Endometrial microvascular endothelial cells (primary cell): ENCODE data around the gene DSCAML1. TPM values are rescaled to one million over a fixed set of nuclear protein-coding genes. Genes with fewer than 3 reads are reported as not detected.

ENCODE experiments used
- in situ Hi-C: cut with HindIII; loops from 2 replicates; pipeline ENCODE4 v1.10.0; 2017; ENCODE audit warnings: low sequenced_read_pairs, low pct_unique_long_range_greater_than_20kb; ENCODE audit errors: inconsistent ontology term
- total RNA-seq: library from RNA; depleted of rRNA; stranded (reverse); fragments of >200 nt; gene quantifications from one replicate; pipeline ENCODE4 v1.2.3, GENCODE V29; 2015; ENCODE audit errors: inconsistent ontology term

DSCAML1 gene
- total RNA-seq, 1 donor from 2014 or later: not detected

DNA sequence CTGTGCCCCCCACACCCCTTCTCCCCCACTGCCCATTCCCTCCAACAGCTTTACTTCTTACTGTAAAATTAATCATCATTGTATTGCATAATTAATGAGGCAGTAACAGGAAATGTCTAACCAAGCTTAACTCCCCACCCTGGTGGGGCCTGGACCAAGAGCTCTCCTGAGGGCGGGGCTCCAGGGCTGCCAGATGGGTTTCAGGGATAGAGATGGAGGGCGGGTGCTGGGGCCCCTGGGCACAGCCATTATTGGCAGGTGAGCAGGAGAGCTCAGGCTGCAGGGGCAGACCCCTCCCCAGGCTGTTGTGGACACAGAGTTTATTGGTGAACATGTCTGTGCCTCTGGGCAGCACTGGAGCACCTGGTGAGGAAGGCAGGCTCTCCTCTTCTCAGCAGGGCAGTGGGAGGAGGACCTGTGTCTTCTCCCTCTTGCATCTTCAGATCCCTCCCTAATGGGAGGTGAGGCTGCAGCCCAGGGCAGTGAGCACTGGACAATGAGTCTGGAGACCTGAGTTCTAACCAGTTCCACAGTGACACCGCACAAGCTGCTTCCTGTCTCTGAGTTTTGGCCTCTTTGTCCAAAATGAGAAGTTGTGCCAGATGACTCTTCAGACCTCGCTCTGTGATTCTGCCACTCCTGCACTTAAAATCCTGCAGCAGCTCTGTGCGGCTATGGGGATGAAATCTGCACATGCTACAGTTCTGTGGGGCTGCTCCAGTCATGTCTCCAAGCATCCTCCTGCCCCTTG is 236.1 kb downstream of the DSCAML1 start:
- in situ Hi-C loops: no loop called here

GRCh38 chr11:117559698-117560097 is 237.3 kb downstream of the DSCAML1 start:
- in situ Hi-C loops: no loop called here

- in situ Hi-C loops: no loop called here
Measured at GRCh38 chr11:117557361-117557760, 239.7 kb downstream of the DSCAML1 start.

DNA sequence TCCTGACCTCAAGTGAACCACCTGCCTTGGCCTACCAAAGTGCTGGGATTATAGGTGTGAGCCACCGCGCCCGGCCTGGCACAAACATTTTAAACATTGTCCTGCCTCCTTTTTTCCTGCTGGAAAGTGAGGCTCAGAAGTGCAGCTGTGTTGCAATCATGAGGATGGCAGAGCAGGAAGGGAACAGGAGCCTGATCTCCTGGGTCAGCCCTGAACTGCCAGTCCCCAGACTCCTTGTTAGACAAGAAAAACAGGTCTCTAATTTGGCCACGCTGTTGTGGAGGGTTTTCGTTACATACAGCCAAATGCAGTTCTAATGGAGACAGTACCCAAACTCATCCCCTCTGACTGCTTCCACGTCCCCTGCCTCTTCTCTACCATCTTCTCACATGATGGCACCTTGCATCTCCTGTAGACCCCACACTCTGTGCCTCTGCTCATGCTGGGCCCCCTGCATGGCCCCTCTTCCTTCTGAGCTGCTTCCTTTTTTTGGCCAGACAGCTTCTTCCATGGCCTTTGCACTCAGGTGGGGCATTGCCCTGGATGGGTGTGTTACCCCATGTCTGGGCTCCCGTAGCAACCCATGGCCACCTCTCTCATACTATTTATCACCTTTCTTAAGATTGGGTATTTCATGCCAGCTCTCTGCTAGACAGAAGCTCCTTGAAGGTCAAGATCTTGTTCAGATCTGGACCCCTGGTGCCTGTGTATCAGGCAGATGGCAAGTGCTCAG is 242.2 kb downstream of the DSCAML1 start:
- in situ Hi-C loops: no loop called here

DNA sequence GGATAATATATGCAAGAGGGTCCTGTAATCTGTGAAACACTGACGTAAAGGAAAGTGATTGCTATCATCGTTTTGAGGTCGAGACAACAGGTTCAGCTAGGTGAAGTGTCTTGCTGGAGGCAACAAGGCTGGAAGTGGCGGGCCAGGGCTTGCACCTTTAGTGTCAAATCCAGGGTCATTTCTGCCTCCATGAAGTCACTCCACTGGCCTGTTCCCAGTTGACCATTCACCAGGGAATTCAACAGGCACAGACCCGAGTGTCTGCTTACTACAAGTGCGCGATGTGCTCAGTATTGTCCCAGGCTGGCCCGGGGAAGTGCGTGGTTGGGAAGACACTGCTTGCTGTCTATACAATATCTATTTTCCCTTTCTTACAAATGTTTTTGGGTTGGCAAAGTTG is 244.4 kb downstream of the DSCAML1 start:
- in situ Hi-C loops: no loop called here

DNA sequence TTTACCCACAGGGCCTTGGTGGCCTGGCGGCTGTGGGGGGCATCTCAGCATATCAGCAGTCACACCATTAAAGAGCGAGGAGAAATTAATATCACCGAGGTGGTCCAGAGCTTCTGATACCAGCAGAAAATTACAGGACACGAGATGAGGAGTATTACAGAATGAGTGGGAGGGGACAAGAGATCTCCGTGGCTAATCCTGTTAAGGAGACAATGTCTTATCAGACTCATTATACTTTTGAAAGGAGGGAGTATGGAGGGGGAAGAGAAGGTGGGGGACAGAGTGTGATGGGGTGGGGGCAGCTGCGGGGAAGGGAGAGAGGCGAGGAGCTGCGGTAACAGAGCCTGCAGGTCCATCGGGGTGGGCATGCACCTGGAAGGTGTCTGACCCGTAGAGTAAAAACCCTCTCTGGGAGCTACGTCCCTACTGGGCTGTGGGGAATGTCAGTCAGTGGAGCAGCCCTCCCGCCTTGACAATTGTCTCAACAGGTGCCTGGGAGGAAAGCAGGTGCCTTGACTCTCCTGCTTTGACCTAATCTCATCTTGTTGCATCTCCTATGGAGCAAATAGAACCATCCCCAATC is 245.2 kb downstream of the DSCAML1 start:
- in situ Hi-C loops: no loop called here

DNA sequence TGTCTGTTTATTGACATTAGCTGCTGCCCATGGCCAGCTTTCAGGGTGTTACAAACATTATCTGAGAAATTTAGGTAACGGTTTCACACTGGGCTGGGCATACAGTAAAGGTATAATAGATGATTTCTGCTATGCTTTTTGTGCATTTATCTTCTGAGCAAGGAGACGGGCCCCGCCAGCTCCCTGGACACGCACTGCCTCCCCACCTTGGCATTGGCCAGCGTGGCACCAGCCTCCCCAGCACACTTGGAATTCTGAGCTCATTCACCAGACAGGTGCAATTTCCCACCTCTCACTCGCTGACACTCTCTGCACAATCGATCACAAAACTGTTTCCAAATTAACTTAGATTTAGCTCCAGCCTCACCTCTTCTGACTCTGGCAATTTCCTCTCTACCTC is 246.6 kb downstream of the DSCAML1 start:
- in situ Hi-C loops: no loop called here

DNA sequence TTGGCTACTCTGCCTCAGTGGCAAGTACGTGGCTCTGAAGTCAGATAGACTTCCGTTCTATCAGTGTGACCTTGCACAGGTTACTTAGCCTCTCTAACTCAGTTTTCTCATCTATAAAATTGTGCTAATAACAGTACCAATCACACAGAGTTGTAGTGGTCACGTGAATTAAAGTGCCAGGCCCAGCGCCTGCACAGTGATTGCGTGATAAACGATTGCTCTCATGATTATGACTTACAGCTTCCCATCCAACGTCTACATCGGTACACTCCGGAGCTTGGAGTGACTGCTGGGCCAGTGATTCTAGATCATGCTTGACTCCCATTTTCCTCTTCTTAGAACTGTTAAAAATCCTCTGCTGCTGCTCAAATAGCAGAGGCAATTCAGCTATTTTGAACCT is 247.6 kb downstream of the DSCAML1 start:
- in situ Hi-C loops: no loop called here

DNA sequence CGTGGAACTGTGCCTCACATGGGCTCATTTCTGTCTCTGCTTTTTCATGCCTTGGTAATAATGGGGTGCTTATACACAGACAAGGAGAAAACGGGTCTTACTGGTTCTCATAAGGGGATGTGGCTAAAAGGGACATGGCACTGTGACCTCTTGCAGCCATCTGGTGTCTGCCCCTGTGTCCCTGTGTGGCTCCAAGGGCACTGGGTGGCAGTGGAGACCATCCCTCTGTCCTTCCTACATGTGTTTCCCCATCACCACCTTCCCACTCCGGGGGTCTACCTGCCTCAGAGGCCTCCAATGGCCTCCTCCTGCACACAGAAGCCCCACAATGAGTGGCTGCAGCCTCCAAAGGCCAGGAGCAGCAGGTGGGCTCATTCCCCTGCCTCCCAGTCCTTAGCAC is 248.1 kb downstream of the DSCAML1 start:
- in situ Hi-C loops: no loop called here

- in situ Hi-C loops: no loop called here
Measured at GRCh38 chr11:117547946-117548345, 249.1 kb downstream of the DSCAML1 start.

GRCh38 chr11:117547195-117547850 is 249.7 kb downstream of the DSCAML1 start:
- in situ Hi-C loops: no loop called here

DNA sequence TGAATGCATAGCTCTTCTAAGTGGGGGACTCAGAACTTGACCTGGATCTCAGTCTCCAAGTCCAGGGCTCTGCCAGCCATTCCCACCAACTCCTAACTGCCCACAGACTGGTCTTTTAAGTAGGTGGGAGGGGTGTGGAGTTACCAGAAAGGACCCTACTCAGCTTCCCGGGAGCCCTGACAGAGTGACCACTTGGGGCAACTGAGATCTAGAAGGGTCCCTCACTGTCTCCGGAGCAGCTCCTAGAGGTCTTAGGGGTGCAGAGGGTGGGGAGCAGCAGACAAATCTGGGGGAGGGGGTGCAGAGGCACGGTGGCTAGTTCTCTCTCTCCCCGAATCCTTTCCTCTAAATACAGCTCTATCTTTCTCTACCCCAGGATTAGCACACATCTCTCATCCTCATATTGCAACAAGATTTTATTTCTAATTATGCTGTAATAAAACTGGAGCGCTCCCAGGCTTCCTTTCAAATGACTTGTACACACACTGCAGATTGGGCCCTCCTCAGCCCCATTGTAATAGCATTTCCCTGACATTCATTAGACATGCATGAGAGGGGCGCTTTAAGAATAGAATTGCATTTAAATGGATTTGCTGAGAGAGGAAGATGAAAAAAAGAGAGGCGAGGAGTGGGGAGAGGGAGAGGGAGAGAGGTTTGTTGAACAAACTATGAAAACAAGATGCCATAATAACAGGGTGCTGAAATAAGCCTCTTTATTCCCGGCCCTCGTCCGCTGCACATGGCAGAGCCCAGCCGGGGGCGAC is 250.4 kb downstream of the DSCAML1 start:
- in situ Hi-C loops: no loop called here

DNA sequence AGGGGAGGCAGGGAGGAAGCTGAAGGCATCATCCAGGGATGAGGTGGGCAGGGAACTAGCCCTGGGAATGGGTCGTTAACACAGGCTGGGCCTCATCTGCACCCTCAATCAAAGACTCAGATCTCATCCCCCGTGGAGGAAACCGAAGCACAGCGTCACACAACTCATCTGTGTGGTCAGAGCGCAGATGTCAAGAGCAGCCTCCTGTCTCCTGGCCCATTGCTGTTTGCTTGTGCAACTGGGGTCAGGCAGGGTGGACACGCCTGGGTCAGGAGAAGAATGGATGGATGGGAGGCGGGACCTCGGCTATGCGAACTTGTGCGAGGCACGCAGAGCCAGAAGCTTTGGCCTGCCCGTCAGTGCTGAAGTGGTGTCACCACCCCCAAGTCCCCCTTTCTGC is 251.3 kb downstream of the DSCAML1 start:
- in situ Hi-C loops: no loop called here

GRCh38 chr11:117544130-117544800 is 252.8 kb downstream of the DSCAML1 start:
- in situ Hi-C loops: no loop called here

GRCh38 chr11:117541211-117541610 is 255.8 kb downstream of the DSCAML1 start:
- in situ Hi-C loops: no loop called here

DNA sequence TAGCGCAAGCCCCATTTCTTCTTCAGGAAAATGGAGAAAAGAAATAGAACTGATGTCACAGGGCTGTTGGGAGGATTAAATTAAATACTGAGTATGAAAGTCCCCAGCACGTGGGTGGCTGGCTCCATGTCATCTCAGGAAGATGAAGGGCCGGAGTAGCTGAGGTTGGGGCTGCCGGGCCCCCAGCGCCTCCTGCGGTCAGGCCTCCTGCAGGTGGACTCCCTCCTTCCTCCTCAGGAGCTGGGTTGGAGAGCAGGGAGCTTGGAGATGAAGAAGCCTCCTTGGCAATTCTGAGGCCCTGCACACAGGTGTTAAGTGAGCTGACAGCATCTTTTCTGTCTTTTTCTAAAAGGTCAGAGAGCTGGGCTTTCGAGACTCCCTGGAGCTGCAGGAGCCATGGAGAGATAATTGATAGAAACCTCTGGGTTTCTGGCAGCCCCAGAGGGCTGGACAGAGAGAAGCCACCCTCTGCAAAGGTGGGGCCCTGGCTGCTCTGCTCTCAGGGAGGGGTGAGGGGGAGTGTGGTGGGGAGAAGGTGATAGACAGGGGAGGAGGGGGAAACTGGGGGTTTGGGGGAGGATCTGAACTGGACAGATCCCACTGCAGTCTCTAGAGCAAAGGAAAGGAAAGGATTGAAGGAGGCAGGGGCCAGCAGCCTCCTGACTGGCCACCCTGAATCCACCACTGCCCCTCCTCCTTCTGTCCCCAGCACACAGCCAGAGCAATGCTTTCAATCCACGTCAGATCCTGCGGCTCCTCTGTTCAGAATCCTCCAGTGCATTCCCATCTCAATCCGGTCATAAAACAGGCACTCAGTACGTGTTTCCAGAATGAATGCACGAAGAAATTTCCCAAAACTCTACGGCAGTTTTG is 258.5 kb downstream of the DSCAML1 start:
- in situ Hi-C loops: no loop called here

- in situ Hi-C loops: no loop called here
Measured at GRCh38 chr11:117535850-117536411, 261.1 kb downstream of the DSCAML1 start.
